ENCODE results near the gene TNFRSF18.

GRCh38 chr1:1160281-1160930, 46.0 kb downstream of the TNFRSF18 start:
- TF ChIP-seq CTCF (IDR thresholded peaks at IDR 0.05), result no peak
- TF ChIP-seq POLR2A (IDR thresholded peaks at IDR 0.05), result no peak

Measured in testis (tissue), 2 donors.